Sigmoid colon (tissue), 4 donors: ENCODE results near the gene ZDHHC20.

Source experiments
- CTCF ChIP-seq, 4 experiments: fragments of 450-650 bp in 3 of 4; fragments of 200-600 bp in 1 of 4; IDR thresholded peaks; one replicate each; pipeline ENCODE4 v1.5.1; 2016 to 2019; ENCODE audit warnings: antibody characterized with exemption in 4 of 4, mild to moderate bottlenecking in 3 of 4, moderate library complexity in 2 of 4
- POLR2A ChIP-seq, 2 donors: fragments of 450-650 bp; IDR thresholded peaks; one replicate each; pipeline ENCODE4 v1.6.1; 2016; ENCODE audit warnings: antibody characterized with exemption in 2 of 2, mild to moderate bottlenecking in 2 of 2, moderate library complexity in 2 of 2
- POLR2AphosphoS5 ChIP-seq, 4 donors: sonication (generic); formaldehyde crosslinking; IDR thresholded peaks; one replicate each; pipeline ENCODE4 v1.6.1; 2017; ENCODE audit warnings: antibody characterized with exemption in 4 of 4

- no peak for TF ChIP-seq POLR2A (IDR thresholded peaks at IDR 0.05)
- TF ChIP-seq CTCF (IDR thresholded peaks at IDR 0.05) = no peak
- TF ChIP-seq POLR2AphosphoS5 (IDR thresholded peaks at IDR 0.05) = no peak
Measured at GRCh38 chr13:21338156-21338555, 120.9 kb downstream of the ZDHHC20 start.
